ENCODE results near the gene C22orf15.

DNA sequence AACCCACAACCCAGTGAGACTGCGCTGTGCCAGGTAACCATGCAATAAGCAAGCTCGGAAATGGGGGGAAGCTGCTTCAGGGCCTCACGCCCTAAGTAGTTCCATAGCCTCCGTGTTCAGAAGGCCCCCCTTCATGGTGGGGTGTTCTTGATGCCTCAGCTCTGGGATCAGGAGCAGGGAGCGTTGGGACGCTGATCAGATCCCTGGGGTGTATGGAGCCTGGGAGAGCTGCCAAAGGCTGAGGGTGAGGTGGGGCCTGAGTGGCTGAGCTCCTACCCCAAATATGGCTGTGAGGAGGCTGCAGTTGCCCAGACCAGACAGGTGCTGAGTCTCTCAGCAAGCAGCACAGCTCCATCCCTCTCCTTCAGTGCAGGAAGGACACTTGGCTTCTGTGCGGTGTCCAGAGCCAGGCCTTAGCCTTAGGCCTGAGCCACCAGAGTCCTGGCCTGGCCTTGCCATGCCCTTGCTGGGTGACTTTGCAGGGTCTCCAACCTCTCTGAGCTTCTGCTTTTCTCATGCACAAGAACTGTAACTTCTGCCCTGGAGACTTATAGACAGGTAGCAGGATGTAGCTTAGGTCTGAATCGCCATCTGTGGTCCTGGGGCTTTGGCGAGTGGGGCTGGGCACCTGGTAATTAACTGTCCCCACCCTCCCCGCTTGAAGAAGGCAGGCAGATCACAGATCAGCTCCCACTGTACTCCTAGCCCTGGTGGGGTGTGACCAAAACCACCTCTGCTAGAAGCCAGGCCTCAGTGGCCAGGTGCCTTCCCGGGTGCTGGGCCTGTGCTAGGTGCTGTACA is 15.2 kb downstream of the C22orf15 start:
- TF ChIP-seq JUND (IDR thresholded peaks at IDR 0.05) (no peak), CTCF (IDR thresholded peaks at IDR 0.05; ENCODE audit: low read depth, low read length, missing input control) (no peak), TAF1 (conservative IDR thresholded peaks at IDR 0.05) (no peak)
